HepG2 (cell line): Measurements from ENCODE around the gene CA11. TPM values are rescaled to one million over a fixed set of nuclear protein-coding genes. Genes with fewer than 3 reads are reported as not detected.

Source experiments
- CBFB ChIP-seq: sonication (generic); formaldehyde crosslinking; IDR thresholded peaks from 2 replicates; pipeline ENCODE4 v1.4.0; 2020; ENCODE audit warnings: missing genetic modification reagents
- CTCF ChIP-seq: sonication (generic); formaldehyde crosslinking; IDR thresholded peaks from 2 replicates; pipeline ENCODE4 v1.5.0; 2020; ENCODE audit warnings: mild to moderate bottlenecking, missing genetic modification reagents, moderate library complexity
- ETV6 ChIP-seq: sonication (generic); formaldehyde crosslinking; conservative IDR thresholded peaks from 2 replicates; pipeline ENCODE4 v1.4.0; 2020; ENCODE audit warnings: missing genetic modification reagents
- FOXP1 ChIP-seq, 2 experiments: fragments of 450-650 bp in 1 of 2; IDR thresholded peaks; 2 replicates each; pipeline ENCODE4 v1.6.1; 2017 to 2018; ENCODE audit warnings: antibody characterized with exemption in 1 of 2
- HNRNPK ChIP-seq: fragments of 200-400 bp; formaldehyde crosslinking; IDR thresholded peaks from 2 replicates; pipeline ENCODE4 v1.6.1; 2018; ENCODE audit warnings: low read length, low read depth, moderate library complexity, mild to moderate bottlenecking; ENCODE audit not compliant: poor library complexity, severe bottlenecking
- JUND ChIP-seq: sonication (generic); formaldehyde crosslinking; IDR thresholded peaks from 2 replicates; pipeline ENCODE4 v1.8.0; 2022; ENCODE audit warnings: mild to moderate bottlenecking, missing genetic modification reagents
- KAT7 ChIP-seq: IDR thresholded peaks from 2 replicates; pipeline ENCODE4 v1.6.1; 2018; ENCODE audit warnings: borderline replicate concordance, missing compliant biosample characterization
- KLF11 ChIP-seq: IDR thresholded peaks from 2 replicates; pipeline ENCODE4 v1.6.1; 2016; ENCODE audit warnings: missing compliant biosample characterization
- MXD1 ChIP-seq: sonication (generic); formaldehyde crosslinking; IDR thresholded peaks from 2 replicates; pipeline ENCODE4 v1.4.0; 2020; ENCODE audit warnings: mild to moderate bottlenecking, missing genetic modification reagents
- MYPOP ChIP-seq: sonication (generic); formaldehyde crosslinking; IDR thresholded peaks from 2 replicates; pipeline ENCODE4 v1.8.1; 2023; ENCODE audit warnings: mild to moderate bottlenecking, moderate library complexity, missing genetic modification reagents
- PHF8 ChIP-seq: sonication (generic); formaldehyde crosslinking; IDR thresholded peaks from 2 replicates; pipeline ENCODE4 v1.5.0; 2020; ENCODE audit warnings: missing genetic modification reagents
- POLR2A ChIP-seq, 2 experiments: IDR thresholded peaks; 2 replicates each; pipeline ENCODE4 v1.6.1; 2011; ENCODE audit warnings: low read depth in 2 of 2, low read length in 2 of 2, mild to moderate bottlenecking in 1 of 2, moderate library complexity in 1 of 2; ENCODE audit not compliant: insufficient read depth in 1 of 2
- RNF2 ChIP-seq: fragments of 450-650 bp; conservative IDR thresholded peaks from 2 replicates; pipeline ENCODE4 v1.6.1; 2016; ENCODE audit warnings: low read depth
- SALL2 ChIP-seq: sonication (generic); formaldehyde crosslinking; IDR thresholded peaks from 2 replicates; pipeline ENCODE4 v1.8.1; 2023; ENCODE audit warnings: mild to moderate bottlenecking, missing genetic modification reagents, inconsistent platforms
- SNAI1 ChIP-seq: sonication (generic); formaldehyde crosslinking; IDR thresholded peaks from 2 replicates; pipeline ENCODE4 v1.5.0; 2020; ENCODE audit warnings: mild to moderate bottlenecking, missing genetic modification reagents, borderline replicate concordance
- TP53 ChIP-seq: sonication (generic); formaldehyde crosslinking; conservative IDR thresholded peaks from 2 replicates; pipeline ENCODE4 v1.4.0; 2020; ENCODE audit warnings: missing genetic modification reagents
- ZBTB7A ChIP-seq: sonication (generic); formaldehyde crosslinking; IDR thresholded peaks from 2 replicates; pipeline ENCODE4 v1.8.0; 2022; ENCODE audit warnings: mild to moderate bottlenecking, missing genetic modification reagents
- ZBTB7B ChIP-seq: sonication (generic); formaldehyde crosslinking; IDR thresholded peaks from 2 replicates; pipeline ENCODE4 v1.4.0; 2020; ENCODE audit warnings: missing genetic modification reagents
- ZNF333 ChIP-seq: sonication (generic); formaldehyde crosslinking; IDR thresholded peaks from 2 replicates; pipeline ENCODE4 v1.4.0; 2020; ENCODE audit warnings: mild to moderate bottlenecking, missing genetic modification reagents, borderline replicate concordance
- ZNF350 ChIP-seq: sonication (generic); formaldehyde crosslinking; IDR thresholded peaks from 2 replicates; pipeline ENCODE4 v1.4.0; 2020; ENCODE audit warnings: mild to moderate bottlenecking, low read depth, missing genetic modification reagents, borderline replicate concordance
- ZNF597 ChIP-seq: sonication (generic); formaldehyde crosslinking; IDR thresholded peaks from 2 replicates; pipeline ENCODE4 v1.5.0; 2020; ENCODE audit warnings: missing genetic modification reagents
- ZNF660 ChIP-seq: sonication (generic); formaldehyde crosslinking; IDR thresholded peaks from 2 replicates; pipeline ENCODE4 v1.5.1; 2020; ENCODE audit warnings: mild to moderate bottlenecking, low read depth, missing genetic modification reagents, borderline replicate concordance
- ZNF720 ChIP-seq: sonication (generic); formaldehyde crosslinking; IDR thresholded peaks from 2 replicates; pipeline ENCODE4 v1.4.0; 2020; ENCODE audit warnings: missing genetic modification reagents
- ZNF770 ChIP-seq: sonication (generic); formaldehyde crosslinking; IDR thresholded peaks from 2 replicates; pipeline ENCODE4 v1.5.0; 2020; ENCODE audit warnings: mild to moderate bottlenecking, missing genetic modification reagents
- polyA plus RNA-seq, 8 experiments: library from polyadenylated mRNA; depleted of rRNA in 3 of 8; stranded (reverse) in 7 of 8; unstranded in 1 of 8; fragments of >200 nt; fragmentation: Illumina TruSeq in 4 of 8; extraction: Trizol in 4 of 8; gene quantifications; 2 replicates each; pipeline versions ENCODE4 v1.2.1 to v1.2.3, GENCODE V29; 2011 to 2016; ENCODE audit warnings: low read depth in 4 of 8, missing spikeins in 1 of 8, mixed read lengths in 1 of 8; ENCODE audit not compliant: insufficient read depth in 1 of 8
- total RNA-seq, 5 experiments: library from RNA; depleted of rRNA; stranded (reverse); fragments of >200 nt; fragmentation: Illumina TruSeq; extraction: Trizol; gene quantifications; 2 replicates each; pipeline ENCODE4 v1.2.3, GENCODE V29; 2016; ENCODE audit warnings: low read depth in 1 of 5

Gene CA11
- total and polyA plus RNA-seq, 2 of the 13 experiments (the other 11 are each of a cell fraction or from before 2014, with no cell fraction given), result 0.41 to 0.58 TPM

GRCh38 chr19:48618916-48619691, 26.9 kb downstream of the CA11 start, which contains the start of the genes RPL18 and SPHK2 (continued):
- TF ChIP-seq ZNF333 (CRISPR knock-in tag) (no peak; the same call in 1 of the 2 replicates), MXD1 (peak; percentile 79; the same call in 1 of the 2 replicates), CTCF (peak; percentile 41), HNRNPK (no peak), TP53 (CRISPR knock-in tag) (no peak; the same call in 1 of the 2 replicates), SNAI1 (CRISPR knock-in tag) (peak; percentile 22; the same call in 1 of the 2 replicates), POLR2A (IDR thresholded peaks at IDR 0.05; ENCODE audit: insufficient read depth in 1 of 2, low read depth in 2 of 2, low read length in 2 of 2) (peak; percentile 94 to 97), MYPOP (CRISPR knock-in tag) (peak; percentile 94), ZBTB7A (CRISPR knock-in tag) (no peak), JUND (CRISPR knock-in tag) (peak; percentile 83; the same call in 1 of the 2 replicates), FOXP1 (IDR thresholded peaks at IDR 0.05) (no peak), FOXP1 (CRISPR knock-in tag; IDR thresholded peaks at IDR 0.05) (peak; percentile 50), PHF8 (CRISPR knock-in tag) (peak; percentile 89), ZNF770 (CRISPR knock-in tag) (0 out of 2 replicates have a peak, but pooled peaks have one; percentile 4), ZNF597 (CRISPR knock-in tag) (no peak), KLF11 (CRISPR knock-in tag) (0 out of 2 replicates have a peak, but pooled peaks have one; percentile 51), ZNF660 (no peak), RNF2 (0 out of 2 replicates have a peak, but pooled peaks have one; percentile 48), CBFB (peak; percentile 95), ZNF350 (CRISPR knock-in tag) (peak; percentile 99), ETV6 (CRISPR knock-in tag) (peak; percentile 70), ZBTB7B (peak; percentile 82), SALL2 (CRISPR knock-in tag) (peak; percentile 93; the same call in 1 of the 2 replicates), KAT7 (CRISPR knock-in tag) (peak; percentile 95), ZNF720 (CRISPR knock-in tag) (peak; percentile 29; the same call in 1 of the 2 replicates)
